ENCODE data around the gene ABHD17B.

DNA sequence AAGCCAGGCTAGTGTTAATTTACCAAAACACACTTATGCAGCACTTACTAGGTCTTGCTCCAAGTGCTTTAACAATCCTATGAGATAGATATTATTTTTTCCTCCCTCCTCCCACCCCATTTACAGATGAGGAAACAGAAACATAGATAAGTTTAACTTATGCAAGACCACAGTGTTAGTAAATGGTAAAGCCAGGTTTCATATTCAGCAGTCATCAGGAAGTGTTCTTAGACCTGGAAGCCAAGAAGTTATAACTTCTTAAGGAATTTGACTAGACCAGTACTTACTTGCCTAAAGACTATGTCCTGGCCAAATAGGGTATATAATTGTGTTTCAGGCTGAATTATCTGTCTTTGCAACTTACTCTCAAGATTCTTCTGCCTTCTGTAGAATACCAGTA is 15.9 kb downstream of the ABHD17B start:
- TF ChIP-seq, protein P1, sequence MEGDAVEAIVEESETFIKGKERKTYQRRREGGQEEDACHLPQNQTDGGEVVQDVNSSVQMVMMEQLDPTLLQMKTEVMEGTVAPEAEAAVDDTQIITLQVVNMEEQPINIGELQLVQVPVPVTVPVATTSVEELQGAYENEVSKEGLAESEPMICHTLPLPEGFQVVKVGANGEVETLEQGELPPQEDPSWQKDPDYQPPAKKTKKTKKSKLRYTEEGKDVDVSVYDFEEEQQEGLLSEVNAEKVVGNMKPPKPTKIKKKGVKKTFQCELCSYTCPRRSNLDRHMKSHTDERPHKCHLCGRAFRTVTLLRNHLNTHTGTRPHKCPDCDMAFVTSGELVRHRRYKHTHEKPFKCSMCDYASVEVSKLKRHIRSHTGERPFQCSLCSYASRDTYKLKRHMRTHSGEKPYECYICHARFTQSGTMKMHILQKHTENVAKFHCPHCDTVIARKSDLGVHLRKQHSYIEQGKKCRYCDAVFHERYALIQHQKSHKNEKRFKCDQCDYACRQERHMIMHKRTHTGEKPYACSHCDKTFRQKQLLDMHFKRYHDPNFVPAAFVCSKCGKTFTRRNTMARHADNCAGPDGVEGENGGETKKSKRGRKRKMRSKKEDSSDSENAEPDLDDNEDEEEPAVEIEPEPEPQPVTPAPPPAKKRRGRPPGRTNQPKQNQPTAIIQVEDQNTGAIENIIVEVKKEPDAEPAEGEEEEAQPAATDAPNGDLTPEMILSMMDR (conservative IDR thresholded peaks at IDR 0.05): no peak
- no peak for TF ChIP-seq EZH2 (IDR thresholded peaks at IDR 0.05; ENCODE audit: low read depth)
